D721Med (cell line): ENCODE results near the gene NEDD4L.

Source experiments
- DNase-seq: peaks from one replicate; pipeline ENCODE4 v3.0.0; 2011; ENCODE audit warnings: low spot score; ENCODE audit not compliant: insufficient read length
- FAIRE-seq: peaks from 2 replicates; lab custom pipeline; 2011; peaks lifted over from hg19 to GRCh38; lab: Jason Lieb, UNC
- CTCF ChIP-seq: IDR thresholded peaks from 2 replicates; pipeline ENCODE4 v1.5.1; 2012; ENCODE audit warnings: mild to moderate bottlenecking, control low read depth; ENCODE audit not compliant: insufficient read depth; ENCODE audit errors: missing control alignments

The NEDD4L gene

GRCh38 chr18:58394602-58395425 is 350.8 kb downstream of the NEDD4L start:
- peak; percentile 56 for FAIRE-seq
- no peak for DNase-seq
- no peak for TF ChIP-seq CTCF

GRCh38 chr18:58396144-58396543 is 352.1 kb downstream of the NEDD4L start:
- TF ChIP-seq CTCF, result no peak
- FAIRE-seq (no peak), DNase-seq (no peak)

- DNase-seq, result no peak
- FAIRE-seq, result peak; percentile 99
These were observed 352.9 kb downstream of the NEDD4L start for GRCh38 chr18:58396966-58397365.

GRCh38 chr18:58397385-58398132 is 353.5 kb downstream of the NEDD4L start:
- TF ChIP-seq CTCF, result no peak
- FAIRE-seq (no peak), DNase-seq (no peak)

More at GRCh38 chr18:58396966-58397365, 352.9 kb downstream of the NEDD4L start:
- no peak for TF ChIP-seq CTCF

GRCh38 chr18:58398648-58399398 is 354.8 kb downstream of the NEDD4L start:
- FAIRE-seq, result peak; percentile 89

More at GRCh38 chr18:58398648-58399398, 354.8 kb downstream of the NEDD4L start:
- no peak for TF ChIP-seq CTCF
- no peak for DNase-seq
